Effector memory CD4-positive, alpha-beta T cell (primary cell): ENCODE data around the gene TNFRSF25.

ENCODE experiments used
- DNase-seq, 3 donors: peaks; one replicate each; pipeline ENCODE4 v3.0.0-alpha.2; 2020
- H3K27ac ChIP-seq: 2 replicates; pipeline ENCODE4 v1.7.0; 2013; ENCODE audit warnings: mild to moderate bottlenecking, low read length, moderate library complexity; ENCODE audit not compliant: insufficient read depth, poor library complexity, severe bottlenecking
- H3K27me3 ChIP-seq: replicated peaks from 2 replicates; pipeline ENCODE4 v1.7.0; 2013; ENCODE audit warnings: mild to moderate bottlenecking, low read length; ENCODE audit not compliant: insufficient read depth, control insufficient read depth, poor library complexity, severe bottlenecking
- H3K36me3 ChIP-seq: 2 replicates; pipeline ENCODE4 v1.7.0; 2013; ENCODE audit warnings: mild to moderate bottlenecking, low read length, moderate library complexity; ENCODE audit not compliant: control insufficient read depth, insufficient read depth
- H3K4me1 ChIP-seq: 2 replicates; pipeline ENCODE4 v1.7.0; 2013; ENCODE audit warnings: low read length, mild to moderate bottlenecking; ENCODE audit not compliant: control insufficient read depth, insufficient read depth, poor library complexity, severe bottlenecking
- H3K4me3 ChIP-seq: 2 replicates; pipeline ENCODE4 v1.7.0; 2013; ENCODE audit warnings: low read length, low read depth, mild to moderate bottlenecking; ENCODE audit not compliant: insufficient read depth, poor library complexity, severe bottlenecking
- H3K9me3 ChIP-seq: 2 replicates; pipeline ENCODE4 v1.7.0; 2013; ENCODE audit warnings: mild to moderate bottlenecking, low read length, moderate library complexity; ENCODE audit not compliant: control insufficient read depth

The TNFRSF25 gene

GRCh38 chr1:6470132-6471085, 4.4 kb upstream of the TNFRSF25 start:
- no peaks in the 10 kb centered on the region for H3K27me3 ChIP-seq

GRCh38 chr1:6468729-6469461, 2.9 kb upstream of the TNFRSF25 start:
- H3K4me1 ChIP-seq, result peaks cover 31% of the 10 kb centered on the region
- no peaks in the 10 kb centered on the region for H3K9me3 ChIP-seq
- DNase-seq, result no peak
- H3K27ac ChIP-seq, result no peak overlapping the region
- H3K36me3 ChIP-seq, result peaks cover 3% of the 10 kb centered on the region
- no peak overlapping the region for H3K4me3 ChIP-seq
- H3K27me3 ChIP-seq, result no peaks in the 10 kb centered on the region

More at GRCh38 chr1:6470132-6471085, 4.4 kb upstream of the TNFRSF25 start:
- Histone ChIP-seq H3K27ac (no peak overlapping the region), H3K9me3 (no peaks in the 10 kb centered on the region), H3K4me1 (peaks cover 20% of the 10 kb centered on the region), H3K36me3 (no peaks in the 10 kb centered on the region), H3K4me3 (no peak overlapping the region)
- DNase-seq, result no peak

- Histone ChIP-seq H3K27ac (no peak overlapping the region), H3K4me3 (no peak overlapping the region), H3K9me3 (no peaks in the 10 kb centered on the region), H3K36me3 (peaks cover 6% of the 10 kb centered on the region), H3K4me1 (peaks cover 36% of the 10 kb centered on the region), H3K27me3 (no peaks in the 10 kb centered on the region)
- no peak for DNase-seq
These were observed 2.0 kb upstream of the TNFRSF25 start for GRCh38 chr1:6467744-6468688.

GRCh38 chr1:6467224-6467623, 1.3 kb upstream of the TNFRSF25 start:
- no peaks in the 10 kb centered on the region for H3K27me3 ChIP-seq
- DNase-seq, result no peak
- H3K9me3 ChIP-seq, result no peaks in the 10 kb centered on the region
- no peak overlapping the region for H3K4me3 ChIP-seq
- H3K4me1 ChIP-seq, result peaks cover 44% of the 10 kb centered on the region
- H3K27ac ChIP-seq, result no peak overlapping the region
- H3K36me3 ChIP-seq, result peaks cover 14% of the 10 kb centered on the region

- H3K27me3 ChIP-seq, result no peaks in the 10 kb centered on the region
- H3K9me3 ChIP-seq, result no peaks in the 10 kb centered on the region
- peak overlapping the region; percentile 88 for H3K4me3 ChIP-seq
- H3K27ac ChIP-seq, result peak overlapping the region; percentile 99
- H3K36me3 ChIP-seq, result peaks cover 19% of the 10 kb centered on the region
- peaks cover 49% of the 10 kb centered on the region for H3K4me1 ChIP-seq
- no peak for DNase-seq
These were observed 778 bp upstream of the TNFRSF25 start for GRCh38 chr1:6466751-6467150.

GRCh38 chr1:6465461-6466005, 440 bp downstream of the TNFRSF25 start:
- Histone ChIP-seq H3K27ac (peak overlapping the region; percentile 99), H3K9me3 (no peaks in the 10 kb centered on the region), H3K27me3 (no peaks in the 10 kb centered on the region), H3K36me3 (peaks cover 27% of the 10 kb centered on the region), H3K4me1 (peaks cover 61% of the 10 kb centered on the region), H3K4me3 (peak overlapping the region; percentile 88)
- peak; percentile 34 to 36 (median 34) for DNase-seq

GRCh38 chr1:6464915-6465314, 1.1 kb downstream of the TNFRSF25 start:
- Histone ChIP-seq H3K9me3 (no peaks in the 10 kb centered on the region), H3K27me3 (no peaks in the 10 kb centered on the region), H3K4me3 (peak overlapping the region; percentile 88), H3K27ac (peak overlapping the region; percentile 99), H3K4me1 (peaks cover 64% of the 10 kb centered on the region), H3K36me3 (peaks cover 27% of the 10 kb centered on the region)
- DNase-seq, result no peak

- no peaks in the 10 kb centered on the region for H3K27me3 ChIP-seq
- peaks cover 69% of the 10 kb centered on the region for H3K4me1 ChIP-seq
- peak; percentile 35 to 43 (median 39) for DNase-seq
- peak overlapping the region; percentile 99 for H3K27ac ChIP-seq
- H3K9me3 ChIP-seq, result no peaks in the 10 kb centered on the region
- peaks cover 27% of the 10 kb centered on the region for H3K36me3 ChIP-seq
- H3K4me3 ChIP-seq, result peak overlapping the region; percentile 88
These were observed 1.5 kb downstream of the TNFRSF25 start for GRCh38 chr1:6464514-6464836.

GRCh38 chr1:6463120-6463412, 2.9 kb downstream of the TNFRSF25 start:
- Histone ChIP-seq H3K27ac (peak overlapping the region; percentile 96), H3K27me3 (no peaks in the 10 kb centered on the region), H3K36me3 (peaks cover 27% of the 10 kb centered on the region), H3K4me1 (peaks cover 73% of the 10 kb centered on the region), H3K9me3 (no peaks in the 10 kb centered on the region), H3K4me3 (no peak overlapping the region)
- no peak for DNase-seq
